Measurements from ENCODE around the gene ATAT1. TPM values are rescaled to one million over a fixed set of nuclear protein-coding genes. Genes with fewer than 3 reads are reported as not detected.

ATAT1 gene
- total and polyA plus RNA-seq, 9 of the 15 experiments (the other 6 are each of a cell fraction or from before 2014, with no cell fraction given), result 0.65 to 5.8 (median 1.6) TPM

GRCh38 chr6:30614044-30614842, 12.4 kb upstream of the ATAT1 start (continued):
- TF ChIP-seq RERE (CRISPR knock-in tag; IDR thresholded peaks at IDR 0.05; ENCODE audit: borderline replicate concordance) (no peak), ZNF668 (CRISPR knock-in tag; IDR thresholded peaks at IDR 0.05) (peak; percentile 27; the same call in 1 of the 2 replicates), ZNF224 (CRISPR knock-in tag; IDR thresholded peaks at IDR 0.05) (peak; percentile 66; the same call in 1 of the 2 replicates), ZNF444 (CRISPR knock-in tag; IDR thresholded peaks at IDR 0.05) (no peak), ARID4B (CRISPR knock-in tag; IDR thresholded peaks at IDR 0.05) (no peak), HMG20B (CRISPR knock-in tag; IDR thresholded peaks at IDR 0.05) (peak; percentile 78; the same call in 1 of the 2 replicates), PTRF (tag; IDR thresholded peaks at IDR 0.05) (no peak), ZBTB33 (CRISPR knock-in tag; IDR thresholded peaks at IDR 0.05) (no peak), ZNF766 (CRISPR knock-in tag; conservative IDR thresholded peaks at IDR 0.05) (peak; percentile 41; the same call in 1 of the 2 replicates)

Data from K562 (cell line).